Neural cell (in vitro differentiated cells): Measurements from ENCODE around the gene HLA-DOA. TPM values are rescaled to one million over a fixed set of nuclear protein-coding genes. Genes with fewer than 3 reads are reported as not detected.

Experiments used
- H2AFZ ChIP-seq: fragments of 200-600, 300-800 bp; sonication (generic), shearing (Covaris generic); 2 replicates; pipeline ENCODE4 v1.6.0; 2014; ENCODE audit warnings: low read depth, mild to moderate bottlenecking, antibody characterized with exemption, low read length, moderate library complexity
- H3F3A ChIP-seq: fragments of 200-600 bp; shearing (Covaris generic); 2 replicates; pipeline ENCODE4 v1.6.1; 2016; ENCODE audit warnings: mild to moderate bottlenecking, moderate library complexity, mixed read lengths, antibody characterized with exemption, low read length; ENCODE audit not compliant: insufficient read depth, poor library complexity, severe bottlenecking
- H3K27ac ChIP-seq: fragments of 200-600, 300-800 bp; sonication (generic), shearing (Covaris generic); 2 replicates; pipeline ENCODE4 v1.5.1; 2014; ENCODE audit warnings: mild to moderate bottlenecking, low read length, moderate library complexity
- H3K27me3 ChIP-seq: fragments of 300-800, 200-600 bp; sonication (generic), shearing (Covaris generic); 2 replicates; pipeline ENCODE4 v1.6.0; 2014; ENCODE audit warnings: mild to moderate bottlenecking, low read depth, low read length, moderate library complexity; ENCODE audit not compliant: insufficient read depth
- H3K36me3 ChIP-seq: fragments of 300-800, 200-600 bp; sonication (generic), shearing (Covaris generic); 2 replicates; pipeline ENCODE4 v1.5.1; 2014; ENCODE audit warnings: mild to moderate bottlenecking, antibody characterized with exemption, low read length, moderate library complexity; ENCODE audit not compliant: insufficient read depth
- H3K4me2 ChIP-seq: fragments of 300-800, 200-600 bp; sonication (generic), shearing (Covaris generic); 2 replicates; pipeline ENCODE4 v1.6.0; 2014; ENCODE audit warnings: mild to moderate bottlenecking, low read length
- H3K4me3 ChIP-seq: fragments of 300-800, 200-600 bp; sonication (generic), shearing (Covaris generic); 2 replicates; pipeline ENCODE4 v1.5.1; 2014; ENCODE audit warnings: mild to moderate bottlenecking, low read length, moderate library complexity
- H3K79me2 ChIP-seq: fragments of 200-600 bp; shearing (Covaris generic); replicated peaks from 2 replicates; pipeline ENCODE4 v1.6.0; 2014; ENCODE audit warnings: mild to moderate bottlenecking, low read length, moderate library complexity; ENCODE audit not compliant: insufficient read depth
- H3K9ac ChIP-seq: fragments of 300-800, 200-600 bp; sonication (generic), shearing (Covaris generic); 2 replicates; pipeline ENCODE4 v1.6.1; 2016; ENCODE audit warnings: mild to moderate bottlenecking, low read length, mixed read lengths
- H3K9me2 ChIP-seq: fragments of 200-600 bp; shearing (Covaris generic); 2 replicates; pipeline ENCODE4 v1.6.1; 2016; ENCODE audit warnings: mild to moderate bottlenecking, low read length, mixed read lengths; ENCODE audit not compliant: insufficient read depth
- H3K9me3 ChIP-seq: fragments of 200-600, 300-800 bp; sonication (generic), shearing (Covaris generic); 2 replicates; pipeline ENCODE4 v1.6.1; 2016; ENCODE audit warnings: mild to moderate bottlenecking, mixed run types, low read length, moderate library complexity, mixed read lengths
- H4K20me1 ChIP-seq: fragments of 200-600 bp; shearing (Covaris generic); 2 replicates; pipeline ENCODE4 v1.6.1; 2016; ENCODE audit warnings: mild to moderate bottlenecking, mixed run types; ENCODE audit not compliant: insufficient read depth
- CTCF ChIP-seq: fragments of 450-650 bp; IDR thresholded peaks from 2 replicates; pipeline ENCODE4 v1.5.1; 2014; ENCODE audit warnings: antibody characterized with exemption, mild to moderate bottlenecking, moderate library complexity; ENCODE audit not compliant: poor library complexity, severe bottlenecking
- EP300 ChIP-seq: fragments of 450-650 bp; conservative IDR thresholded peaks from 2 replicates; pipeline ENCODE4 v1.6.1; 2014; ENCODE audit warnings: antibody characterized with exemption, mild to moderate bottlenecking, moderate library complexity; ENCODE audit not compliant: poor library complexity, severe bottlenecking
- EZH2 ChIP-seq: fragments of 200-600, 300-800 bp; shearing (Covaris generic), sonication (generic); IDR thresholded peaks from 2 replicates; pipeline ENCODE4 v1.6.1; 2014; ENCODE audit warnings: antibody characterized with exemption, low read length, borderline replicate concordance, mild to moderate bottlenecking; ENCODE audit not compliant: insufficient read depth, poor library complexity, severe bottlenecking
- MXI1 ChIP-seq: fragments of 450-650 bp; conservative IDR thresholded peaks from 2 replicates; pipeline ENCODE4 v1.6.1; 2014; ENCODE audit warnings: antibody characterized with exemption, mild to moderate bottlenecking; ENCODE audit not compliant: poor library complexity, severe bottlenecking
- POLR2AphosphoS5 ChIP-seq: IDR thresholded peaks from 2 replicates; pipeline ENCODE4 v1.6.1; 2012
- RAD21 ChIP-seq: fragments of 450-650 bp; conservative IDR thresholded peaks from 2 replicates; pipeline ENCODE4 v1.6.1; 2014; ENCODE audit warnings: antibody characterized with exemption, mild to moderate bottlenecking, moderate library complexity
- REST ChIP-seq: IDR thresholded peaks from 2 replicates; pipeline ENCODE4 v1.6.1; 2012; ENCODE audit warnings: borderline replicate concordance
- SMC3 ChIP-seq: fragments of 450-650 bp; conservative IDR thresholded peaks from 2 replicates; pipeline ENCODE4 v1.6.1; 2014; ENCODE audit warnings: antibody characterized with exemption, mild to moderate bottlenecking, moderate library complexity; ENCODE audit not compliant: poor library complexity
- TAF1 ChIP-seq: IDR thresholded peaks from 2 replicates; pipeline ENCODE4 v1.6.1; 2012; ENCODE audit warnings: low read depth
- polyA plus RNA-seq: library from polyadenylated mRNA; depleted of rRNA; stranded (reverse); fragments of >200 nt; gene quantifications from 2 replicates; pipeline ENCODE4 v1.2.3, GENCODE V29; 2014

The HLA-DOA gene
- polyA plus RNA-seq, 1 donor from 2014 or later = 0.07 TPM

DNA sequence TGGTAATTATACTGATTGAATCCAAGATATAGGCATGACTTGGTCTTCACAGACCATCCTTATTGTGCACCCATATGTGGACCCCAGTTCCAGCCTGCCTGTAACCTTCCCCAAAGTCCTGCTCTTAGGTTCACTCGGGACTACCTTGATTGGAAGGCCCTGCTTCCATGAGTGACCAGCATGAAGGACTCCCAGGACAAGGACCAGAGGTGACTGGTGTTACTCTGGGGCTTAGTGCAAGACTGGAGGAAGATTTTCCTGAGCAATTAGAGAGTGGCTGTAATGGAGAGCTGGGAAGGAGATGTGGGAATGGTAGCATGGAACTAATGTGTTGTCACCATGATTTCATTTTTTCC is 25.9 kb downstream of the HLA-DOA start:
- peaks cover 3% of the 10 kb centered on the region for H4K20me1 ChIP-seq
- H3K4me2 ChIP-seq = no peak overlapping the region
- no peaks in the 10 kb centered on the region for H3K9me2 ChIP-seq
- no peak overlapping the region for H2AFZ ChIP-seq
- no peak overlapping the region for H3K27ac ChIP-seq
- H3K9me3 ChIP-seq = no peaks in the 10 kb centered on the region
- TF ChIP-seq EP300 (no peak), RAD21 (no peak), CTCF (no peak), REST (no peak), SMC3 (no peak), TAF1 (no peak), POLR2AphosphoS5 (no peak), EZH2 (no peak), MXI1 (no peak)
- H3K36me3 ChIP-seq = peaks cover 9% of the 10 kb centered on the region
- peaks cover 5% of the 10 kb centered on the region for H3K79me2 ChIP-seq
- no peak overlapping the region for H3K9ac ChIP-seq
- H3K27me3 ChIP-seq = no peaks in the 10 kb centered on the region
- no peak overlapping the region for H3K4me3 ChIP-seq
- H3F3A ChIP-seq = no peaks in the 10 kb centered on the region

DNA sequence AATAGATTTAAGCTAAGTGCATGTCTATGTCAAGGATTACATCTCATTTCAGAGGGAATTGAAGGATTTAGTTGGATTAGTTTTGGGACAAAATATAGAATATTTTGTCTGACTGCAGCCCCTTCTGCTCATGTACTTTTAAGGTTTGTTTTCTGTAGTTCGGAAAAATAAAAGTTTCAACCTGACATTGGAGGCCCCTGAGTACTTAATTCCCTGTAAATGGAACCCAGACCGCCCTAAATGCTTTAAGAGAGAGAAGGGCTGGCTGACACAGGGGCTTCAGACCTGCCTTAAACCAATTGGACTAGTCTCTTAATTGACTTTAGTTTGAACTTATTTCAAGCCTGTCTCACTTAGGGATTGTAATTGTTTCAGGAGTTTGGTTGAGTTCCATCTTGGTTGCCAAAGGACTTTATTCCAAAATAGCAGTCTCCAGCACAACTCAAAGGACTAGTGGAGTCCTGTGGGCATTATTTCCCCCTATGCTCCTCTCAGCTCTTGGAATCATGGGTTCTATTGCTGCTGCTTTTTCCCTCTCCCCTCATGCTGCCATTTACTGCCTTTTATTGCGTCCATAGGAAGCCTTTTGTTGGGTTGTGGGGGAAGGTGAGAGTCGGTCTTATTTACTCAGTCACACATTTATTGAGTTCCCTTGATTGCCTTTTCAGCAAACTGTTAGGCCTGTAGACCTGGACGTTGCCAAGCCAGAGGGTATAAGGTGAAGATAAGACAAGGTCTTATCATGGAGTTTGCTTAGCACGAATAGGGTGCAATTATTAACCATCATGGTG is 26.5 kb downstream of the HLA-DOA start:
- Histone ChIP-seq H3K9me3 (no peaks in the 10 kb centered on the region), H3F3A (no peaks in the 10 kb centered on the region), H3K9me2 (no peaks in the 10 kb centered on the region), H4K20me1 (peaks cover 9% of the 10 kb centered on the region), H3K4me3 (no peak overlapping the region), H3K27me3 (no peaks in the 10 kb centered on the region), H2AFZ (no peak overlapping the region), H3K9ac (no peak overlapping the region), H3K27ac (no peak overlapping the region), H3K36me3 (peaks cover 9% of the 10 kb centered on the region), H3K4me2 (no peak overlapping the region), H3K79me2 (peaks cover 11% of the 10 kb centered on the region)
- TF ChIP-seq EP300 (no peak), MXI1 (no peak), TAF1 (no peak), CTCF (no peak), POLR2AphosphoS5 (no peak), SMC3 (no peak), RAD21 (no peak), EZH2 (no peak), REST (no peak)
